D721Med (cell line): Measurements from ENCODE around the gene CDH4.

Experiments used
- DNase-seq: peaks from one replicate; pipeline ENCODE4 v3.0.0; 2011; ENCODE audit warnings: low spot score; ENCODE audit not compliant: insufficient read length
- FAIRE-seq: peaks from 2 replicates; lab custom pipeline; 2011; peaks lifted over from hg19 to GRCh38; lab: Jason Lieb, UNC
- TF ChIP-seq, protein P1 (sequence below): IDR thresholded peaks from 2 replicates; pipeline ENCODE4 v1.5.1; 2012; ENCODE audit warnings: mild to moderate bottlenecking, control low read depth; ENCODE audit not compliant: insufficient read depth; ENCODE audit errors: missing control alignments

Gene CDH4

DNA sequence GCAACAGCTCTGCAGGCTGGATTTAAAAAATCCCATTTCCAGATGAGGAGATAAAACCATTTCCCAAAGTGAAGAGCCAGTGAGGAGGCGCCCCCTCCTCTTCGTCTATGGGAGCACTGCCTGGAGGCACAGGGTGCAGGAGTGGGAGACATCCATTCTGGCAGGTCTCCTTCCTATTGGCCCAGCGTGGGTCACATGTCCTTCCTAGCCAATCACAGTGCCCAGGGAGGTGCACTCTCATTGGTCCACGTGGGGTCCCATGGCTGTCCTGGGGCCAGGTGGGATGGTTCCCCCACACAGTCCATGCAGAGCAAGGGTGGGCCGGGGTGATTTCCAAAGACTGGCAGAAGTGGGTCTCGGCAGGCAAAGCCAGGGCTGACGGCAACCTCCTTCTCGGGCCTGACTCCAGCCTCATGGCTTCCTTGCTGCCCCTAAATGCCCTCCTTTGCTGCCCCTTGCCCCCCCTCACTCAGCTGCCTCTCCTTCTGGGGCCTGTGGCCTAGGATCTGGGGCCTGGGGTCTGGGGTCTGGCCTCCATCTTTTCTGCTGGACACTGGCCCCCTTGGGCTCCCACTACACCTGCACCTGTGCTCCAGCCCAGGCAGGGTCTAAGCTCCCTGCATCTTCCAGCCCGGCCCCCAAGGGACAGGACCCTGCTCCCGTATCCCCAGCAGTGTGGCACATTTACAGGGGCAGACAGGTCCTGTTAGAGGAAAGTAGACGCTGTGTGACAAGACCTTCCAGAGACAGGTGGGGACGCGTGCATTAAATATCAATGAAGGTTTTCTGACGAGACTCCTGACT is 581.9 kb downstream of the CDH4 start:
- no peak for DNase-seq
- TF ChIP-seq, protein P1, sequence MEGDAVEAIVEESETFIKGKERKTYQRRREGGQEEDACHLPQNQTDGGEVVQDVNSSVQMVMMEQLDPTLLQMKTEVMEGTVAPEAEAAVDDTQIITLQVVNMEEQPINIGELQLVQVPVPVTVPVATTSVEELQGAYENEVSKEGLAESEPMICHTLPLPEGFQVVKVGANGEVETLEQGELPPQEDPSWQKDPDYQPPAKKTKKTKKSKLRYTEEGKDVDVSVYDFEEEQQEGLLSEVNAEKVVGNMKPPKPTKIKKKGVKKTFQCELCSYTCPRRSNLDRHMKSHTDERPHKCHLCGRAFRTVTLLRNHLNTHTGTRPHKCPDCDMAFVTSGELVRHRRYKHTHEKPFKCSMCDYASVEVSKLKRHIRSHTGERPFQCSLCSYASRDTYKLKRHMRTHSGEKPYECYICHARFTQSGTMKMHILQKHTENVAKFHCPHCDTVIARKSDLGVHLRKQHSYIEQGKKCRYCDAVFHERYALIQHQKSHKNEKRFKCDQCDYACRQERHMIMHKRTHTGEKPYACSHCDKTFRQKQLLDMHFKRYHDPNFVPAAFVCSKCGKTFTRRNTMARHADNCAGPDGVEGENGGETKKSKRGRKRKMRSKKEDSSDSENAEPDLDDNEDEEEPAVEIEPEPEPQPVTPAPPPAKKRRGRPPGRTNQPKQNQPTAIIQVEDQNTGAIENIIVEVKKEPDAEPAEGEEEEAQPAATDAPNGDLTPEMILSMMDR: no peak
- FAIRE-seq: no peak

DNA sequence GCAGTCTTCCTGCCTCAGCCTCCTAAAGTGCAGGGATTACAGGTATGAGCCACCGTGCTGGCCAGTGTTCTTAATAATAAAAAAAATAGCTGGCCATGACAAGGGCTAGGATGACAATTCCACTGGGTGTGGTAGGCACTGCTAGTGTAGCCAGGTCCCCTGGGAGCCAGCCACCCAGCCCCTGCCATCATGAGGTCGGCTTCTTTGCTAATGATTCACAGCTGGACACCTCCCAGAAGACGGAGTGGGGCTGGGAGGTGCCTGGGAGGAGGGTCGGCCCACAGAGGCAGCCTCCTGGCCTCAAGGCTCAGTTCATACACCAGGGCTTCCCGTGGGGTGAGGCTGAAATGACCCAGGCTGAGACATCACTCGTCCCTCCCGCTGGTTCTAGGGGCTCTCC is 583.2 kb downstream of the CDH4 start:
- DNase-seq: no peak
- FAIRE-seq: no peak
- TF ChIP-seq, protein P1: no peak

DNA sequence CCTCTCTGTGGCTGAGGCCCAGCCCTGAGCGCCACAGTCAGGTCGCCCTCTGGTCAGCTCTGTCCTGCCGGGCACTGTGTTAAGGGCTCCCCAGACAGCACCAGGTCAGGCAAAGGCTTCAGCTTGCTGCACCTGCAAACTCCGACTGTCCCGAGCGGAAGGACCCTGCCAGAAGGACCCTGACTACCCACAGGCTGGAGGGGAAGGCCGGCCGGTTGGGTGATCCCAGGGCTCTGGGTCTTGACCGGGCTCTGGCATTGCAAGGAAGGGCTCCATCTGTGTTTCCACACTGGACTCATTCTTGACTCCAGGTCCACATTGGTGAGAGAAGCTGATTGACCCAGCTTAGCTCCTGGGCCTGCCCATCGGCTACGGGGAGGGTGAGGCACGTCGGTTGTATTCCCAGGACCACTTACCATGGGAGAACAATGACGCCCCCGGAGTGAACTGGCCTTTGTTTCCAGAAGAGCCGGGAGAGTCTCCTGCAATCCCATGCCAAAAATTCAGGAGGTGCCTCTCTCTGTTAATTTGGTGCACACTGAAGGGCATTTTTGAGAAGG is 583.8 kb downstream of the CDH4 start:
- TF ChIP-seq, protein P1: no peak
- DNase-seq (no peak), FAIRE-seq (no peak)

DNA sequence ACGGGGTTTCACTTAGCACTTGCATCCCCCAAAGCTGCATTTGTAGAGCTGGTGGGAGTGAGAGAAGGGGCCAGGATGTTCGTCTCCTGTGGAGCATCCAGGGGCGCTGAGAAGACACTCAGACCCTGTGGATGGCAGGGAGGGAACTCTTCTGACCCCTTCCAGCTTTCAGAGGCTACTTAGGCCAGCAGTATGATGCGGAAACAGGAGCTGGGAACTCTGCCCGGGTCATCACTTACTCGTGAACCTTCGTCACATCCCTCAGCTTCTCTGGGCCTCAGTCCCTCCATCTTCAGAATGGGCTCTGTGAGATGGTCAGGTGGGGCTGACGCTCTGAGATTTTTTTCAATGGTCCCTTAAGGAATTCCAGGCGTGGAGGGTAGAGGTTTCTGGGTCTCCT is 585.1 kb downstream of the CDH4 start:
- no peak for DNase-seq
- TF ChIP-seq, protein P1: no peak
- FAIRE-seq: no peak

DNA sequence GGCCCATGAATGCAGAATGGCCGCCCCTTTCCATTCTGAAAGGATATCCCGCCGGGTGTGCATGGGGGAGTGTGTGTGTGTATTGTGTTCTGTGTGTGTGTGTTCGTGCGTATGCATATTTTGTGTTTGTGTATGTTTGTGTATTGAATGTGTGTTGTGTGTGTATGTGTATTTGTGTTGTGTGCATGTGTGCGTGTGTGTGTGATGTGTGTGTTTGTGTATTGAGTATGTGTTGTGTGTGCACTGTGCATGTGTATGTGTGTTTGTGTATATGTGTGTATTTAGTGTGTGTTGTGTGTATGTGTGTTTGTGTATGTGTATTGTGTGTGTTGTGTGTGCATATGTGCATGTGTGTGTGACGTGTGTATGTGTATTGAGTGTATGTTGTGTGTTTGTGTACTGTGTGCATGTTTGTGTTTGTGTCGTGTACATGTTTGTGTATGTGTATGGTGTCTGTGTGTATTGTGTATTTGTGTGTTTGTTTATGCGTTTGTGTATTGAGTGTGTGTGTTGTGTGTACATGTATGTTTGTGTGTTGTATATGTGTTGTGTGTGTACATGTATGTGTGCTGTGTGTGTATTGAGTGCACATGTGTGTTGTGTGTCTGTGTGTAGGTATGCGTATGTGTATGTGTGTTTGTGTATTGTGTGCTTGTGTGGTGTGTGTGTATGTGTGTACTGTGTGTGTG is 587.3 kb downstream of the CDH4 start:
- no peak for DNase-seq
- FAIRE-seq: no peak
- TF ChIP-seq, protein P1: no peak

DNA sequence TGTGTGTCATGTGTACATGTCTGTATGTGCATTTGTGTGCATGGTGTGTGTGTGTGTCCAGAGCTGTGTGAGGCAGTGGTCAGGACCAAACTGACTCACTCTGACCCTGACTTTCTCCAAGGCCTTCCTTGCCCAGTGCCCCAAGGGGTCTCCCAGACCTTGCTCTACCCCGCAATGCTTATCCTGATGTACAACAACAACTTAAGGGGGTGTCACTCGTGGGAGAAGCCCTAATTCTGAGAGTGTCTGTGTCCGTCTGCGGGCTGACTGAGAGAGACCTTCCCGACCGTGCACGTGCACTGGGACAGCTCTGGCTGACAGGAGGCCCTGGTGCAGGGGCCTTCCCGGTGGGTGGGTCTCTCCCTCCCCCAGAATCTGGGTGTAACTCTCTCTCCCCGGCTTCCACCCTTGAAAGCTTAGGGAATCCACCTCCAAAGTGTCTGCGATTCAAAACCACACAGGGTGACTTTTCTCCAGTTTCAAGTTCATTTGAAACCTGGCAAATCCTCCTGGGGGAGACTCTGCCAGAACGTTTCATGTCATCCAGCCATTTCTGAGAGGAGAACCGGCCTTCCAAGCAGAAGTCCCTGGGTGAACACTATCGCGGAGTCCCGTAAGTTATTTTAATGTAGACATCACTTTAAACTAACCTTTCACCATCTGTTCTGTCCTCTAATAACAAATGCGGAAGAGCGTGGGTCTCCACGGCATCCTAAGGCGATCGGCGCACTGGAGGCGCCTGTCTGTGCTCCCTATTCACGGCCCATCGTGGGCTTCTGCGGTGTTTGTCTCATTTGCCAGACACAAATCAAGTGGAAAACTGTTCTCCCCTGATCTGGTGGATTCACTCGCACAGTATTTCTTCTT is 588.1 kb downstream of the CDH4 start:
- DNase-seq (no peak), FAIRE-seq (no peak)
- TF ChIP-seq, protein P1: no peak
